AG04450 (cell line): Measurements from ENCODE around the gene FIZ1. TPM values are rescaled to one million over a fixed set of nuclear protein-coding genes. Genes with fewer than 3 reads are reported as not detected.

Experiments used
- CTCF ChIA-PET: fragments of 300-600, 350-600 bp; formaldehyde crosslinking; extraction: SDS; loops from one replicate; lab custom pipeline; 2022; ENCODE audit warnings: antibody characterized with exemption, inconsistent platforms; lab: Charles Lee
- POLR2A ChIA-PET: fragments of 350-600 bp; formaldehyde crosslinking; extraction: SDS; loops from one replicate; lab custom pipeline; 2021; ENCODE audit warnings: antibody characterized with exemption, inconsistent platforms; lab: Yijun Ruan, JAX
- DNase-seq: peaks from one replicate; pipeline ENCODE4 v3.0.0-alpha.2; 2011; ENCODE audit warnings: low read depth, low spot score
- H3K27ac ChIP-seq: one replicate; pipeline ENCODE4 v1.5.1; 2012; ENCODE audit warnings: low read depth, low read length, control low read depth
- H3K27me3 ChIP-seq: one replicate; pipeline ENCODE4 v1.6.0; 2012; ENCODE audit warnings: low read length; ENCODE audit not compliant: control insufficient read depth, insufficient read depth
- H3K4me3 ChIP-seq: 2 replicates; pipeline ENCODE4 v1.5.1; 2011; ENCODE audit warnings: mild to moderate bottlenecking, low read depth, low read length, control low read depth
- H3K9me3 ChIP-seq: 2 replicates; pipeline ENCODE4 v1.5.1; 2012; ENCODE audit warnings: low read length; ENCODE audit not compliant: control insufficient read depth, insufficient read depth
- polyA plus RNA-seq: library from polyadenylated mRNA; depleted of rRNA; stranded (reverse); fragments of >200 nt; gene quantifications from 2 replicates; pipeline ENCODE4 v1.2.3, GENCODE V29; 2011
- TF ChIP-seq, protein P1 (sequence below): IDR thresholded peaks from 2 replicates; pipeline ENCODE4 v1.5.1; 2011; ENCODE audit warnings: low read depth, low read length, control low read depth, inconsistent platforms

FIZ1 gene
- polyA plus RNA-seq, 1 experiment: 3.7 TPM

DNA sequence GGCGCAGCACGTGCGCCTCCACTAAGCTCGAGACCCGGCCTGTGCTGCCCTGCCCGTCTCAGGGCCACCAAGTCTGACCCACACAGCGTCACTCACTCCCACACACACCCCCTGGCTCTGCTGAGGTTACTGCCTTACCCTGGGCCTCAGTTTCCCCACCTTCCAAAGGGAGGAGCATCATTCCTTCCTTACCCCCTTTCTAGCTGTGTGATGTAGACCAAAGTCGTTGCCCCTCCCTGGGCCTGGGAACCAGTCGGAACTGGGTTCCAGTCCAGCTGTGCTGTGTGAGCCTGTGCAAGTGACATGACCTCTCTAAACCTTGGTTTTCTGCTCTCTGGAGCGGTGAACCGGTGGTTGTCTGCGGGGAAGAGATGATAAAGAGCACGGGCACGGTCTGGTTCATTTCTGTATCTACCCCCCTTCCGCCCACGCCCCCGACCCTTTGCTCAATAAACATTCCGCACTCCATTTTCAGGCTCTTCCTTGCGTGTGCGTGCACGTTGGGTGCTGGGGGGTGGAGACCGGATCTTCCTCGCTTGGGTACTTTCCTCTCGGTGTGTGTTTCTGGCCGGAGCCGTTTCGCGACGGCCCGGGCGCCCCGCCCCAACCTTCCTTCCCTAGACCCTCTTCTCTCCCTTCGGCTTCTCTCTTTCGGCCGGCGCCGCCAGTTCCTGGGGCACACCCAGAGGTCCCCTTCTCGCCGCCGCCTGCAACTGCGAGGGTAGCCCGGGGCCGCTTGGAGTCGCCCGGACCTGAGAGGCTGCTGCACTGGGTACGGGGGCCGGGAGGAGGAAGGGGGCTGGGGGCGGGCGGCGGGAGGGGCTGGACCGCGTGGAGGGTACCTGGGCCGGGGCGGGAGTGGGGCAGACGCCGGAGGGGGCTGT lies 43.9 kb upstream of the FIZ1 start, which contains the start of gene ZNF581:
ZNF581 (plus strand) TSS at position 647 of the 884 bp plus-strand sequence. CDS start 923 bp downstream, outside the sequence.
- H3K27me3 ChIP-seq: no peaks in the 10 kb centered on the region
- H3K9me3 ChIP-seq: no peaks in the 10 kb centered on the region; the same call in 1 of the 2 replicates
- H3K4me3 ChIP-seq: peak within 1 kb of the TSS; percentile 84
- DNase-seq: peak; percentile 56
- H3K27ac ChIP-seq: peak within 1 kb of the TSS; percentile 73
- CTCF ChIA-PET: interaction anchor here (0.9 to 1.6 kb wide), 3 partner anchors 10 to 176 kb away, joined by 3 to 7 read pairs (median 4); no protein-coding TSS in a partner anchor
- POLR2A ChIA-PET: interaction anchor here (1.2 to 1.5 kb wide), 3 partner anchors 19 to 526 kb away, joined by 3 to 5 read pairs (median 4); partner anchors contain the start of genes FIZ1, PPP1R12C, ZNF524 and ZNF784
- TF ChIP-seq, protein P1, sequence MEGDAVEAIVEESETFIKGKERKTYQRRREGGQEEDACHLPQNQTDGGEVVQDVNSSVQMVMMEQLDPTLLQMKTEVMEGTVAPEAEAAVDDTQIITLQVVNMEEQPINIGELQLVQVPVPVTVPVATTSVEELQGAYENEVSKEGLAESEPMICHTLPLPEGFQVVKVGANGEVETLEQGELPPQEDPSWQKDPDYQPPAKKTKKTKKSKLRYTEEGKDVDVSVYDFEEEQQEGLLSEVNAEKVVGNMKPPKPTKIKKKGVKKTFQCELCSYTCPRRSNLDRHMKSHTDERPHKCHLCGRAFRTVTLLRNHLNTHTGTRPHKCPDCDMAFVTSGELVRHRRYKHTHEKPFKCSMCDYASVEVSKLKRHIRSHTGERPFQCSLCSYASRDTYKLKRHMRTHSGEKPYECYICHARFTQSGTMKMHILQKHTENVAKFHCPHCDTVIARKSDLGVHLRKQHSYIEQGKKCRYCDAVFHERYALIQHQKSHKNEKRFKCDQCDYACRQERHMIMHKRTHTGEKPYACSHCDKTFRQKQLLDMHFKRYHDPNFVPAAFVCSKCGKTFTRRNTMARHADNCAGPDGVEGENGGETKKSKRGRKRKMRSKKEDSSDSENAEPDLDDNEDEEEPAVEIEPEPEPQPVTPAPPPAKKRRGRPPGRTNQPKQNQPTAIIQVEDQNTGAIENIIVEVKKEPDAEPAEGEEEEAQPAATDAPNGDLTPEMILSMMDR: no peak

- CTCF ChIA-PET: interaction anchor here (0.6 to 1.6 kb wide), 4 partner anchors 10 to 175 kb away, joined by 3 to 4 read pairs (median 3); no protein-coding TSS in a partner anchor
- Histone ChIP-seq H3K27me3 (no peaks in the 10 kb centered on the region), H3K27ac (peak overlapping the region; percentile 73), H3K9me3 (no peaks in the 10 kb centered on the region; the same call in 1 of the 2 replicates), H3K4me3 (peak overlapping the region; percentile 84)
- POLR2A ChIA-PET: interaction anchor here (1.2 to 1.5 kb wide), 3 partner anchors 18 to 525 kb away, joined by 3 to 5 read pairs (median 4); partner anchors contain the start of genes FIZ1, PPP1R12C, ZNF524 and ZNF784
- TF ChIP-seq, protein P1: no peak
- no peak for DNase-seq
Measured at GRCh38 chr19:55642153-55643002, 43.1 kb upstream of the FIZ1 start.

- CTCF ChIA-PET: interaction anchor here (0.6 to 1.6 kb wide), 2 partner anchors 12 to 174 kb away, joined by 3 read pairs; no protein-coding TSS in a partner anchor
Measured at GRCh38 chr19:55641426-55642152, 42.3 kb upstream of the FIZ1 start.

More at GRCh38 chr19:55641426-55642152, 42.3 kb upstream of the FIZ1 start:
- no peak for DNase-seq
- Histone ChIP-seq H3K9me3 (no peaks in the 10 kb centered on the region; the same call in 1 of the 2 replicates), H3K4me3 (peak overlapping the region; percentile 84), H3K27ac (peak overlapping the region; percentile 83), H3K27me3 (no peaks in the 10 kb centered on the region)
- TF ChIP-seq, protein P1: no peak
- POLR2A ChIA-PET: interaction anchor here (1.3 kb wide), 1 partner anchor 42 kb away, joined by 5 read pairs; the partner anchor contains the start of genes FIZ1 and ZNF524
